Measurements from ENCODE around the gene METTL25.

DNA sequence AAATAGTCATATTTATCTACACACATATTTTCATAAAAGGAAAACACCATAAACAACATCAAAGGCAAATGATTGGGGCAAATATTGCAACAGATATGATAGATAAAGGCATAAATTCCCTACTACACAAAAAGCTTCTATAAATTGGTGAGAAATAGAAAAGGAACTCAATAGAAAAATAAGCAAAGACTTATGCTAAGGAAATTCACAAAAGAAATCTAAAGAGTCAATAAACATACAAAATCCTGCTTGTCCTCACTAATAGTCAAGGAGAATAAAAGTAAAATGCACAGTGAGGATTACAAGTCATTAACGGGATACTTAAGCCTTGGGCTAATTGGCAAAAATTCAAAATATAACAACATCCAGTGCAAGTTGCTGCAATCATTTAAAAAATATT, 30.5 kb upstream of the METTL25 start:
- TF ChIP-seq CTCF (IDR thresholded peaks at IDR 0.05) (no peak), POLR2A (IDR thresholded peaks at IDR 0.05; ENCODE audit: low read depth) (no peak), EP300 (IDR thresholded peaks at IDR 0.05) (no peak)
